GM23248 (cell line): ENCODE data around the gene LCT. TPM values are rescaled to one million over a fixed set of nuclear protein-coding genes. Genes with fewer than 3 reads are reported as not detected.

Experiments used
- DNase-seq: peaks from one replicate; pipeline ENCODE4 v3.0.0-alpha.2; 2015
- H2AFZ ChIP-seq: fragments of 200-600 bp; sonication (generic); 2 replicates; pipeline ENCODE4 v1.6.1; 2016; ENCODE audit warnings: antibody characterized with exemption
- H3F3A ChIP-seq: fragments of 200-600 bp; sonication (generic); 2 replicates; pipeline ENCODE4 v1.6.1; 2016; ENCODE audit warnings: mild to moderate bottlenecking, antibody characterized with exemption, mixed run types; ENCODE audit not compliant: insufficient read depth
- H3K27ac ChIP-seq: fragments of 200-600 bp; sonication (generic); 2 replicates; pipeline ENCODE4 v1.5.1; 2016; ENCODE audit warnings: mild to moderate bottlenecking
- H3K27me3 ChIP-seq: fragments of 200-600 bp; sonication (generic); replicated peaks from 2 replicates; pipeline ENCODE4 v1.6.1; 2016; ENCODE audit warnings: mild to moderate bottlenecking; ENCODE audit not compliant: insufficient read depth
- H3K36me3 ChIP-seq: fragments of 200-600 bp; sonication (generic); 2 replicates; pipeline ENCODE4 v1.6.1; 2016; ENCODE audit warnings: low read depth, mild to moderate bottlenecking
- H3K4me1 ChIP-seq: fragments of 200-600 bp; sonication (generic); 2 replicates; pipeline ENCODE4 v1.6.1; 2016; ENCODE audit warnings: mild to moderate bottlenecking; ENCODE audit not compliant: insufficient read depth
- H3K4me2 ChIP-seq: fragments of 200-600 bp; sonication (generic); one replicate; pipeline ENCODE4 v1.6.1; 2016; ENCODE audit warnings: mild to moderate bottlenecking; ENCODE audit not compliant: unreplicated experiment
- H3K4me3 ChIP-seq: fragments of 200-600 bp; sonication (generic); 2 replicates; pipeline ENCODE4 v1.5.1; 2016; ENCODE audit warnings: mild to moderate bottlenecking
- H3K79me2 ChIP-seq: fragments of 200-600 bp; sonication (generic); 2 replicates; pipeline ENCODE4 v1.6.1; 2016; ENCODE audit warnings: mild to moderate bottlenecking; ENCODE audit not compliant: insufficient read depth
- H3K9ac ChIP-seq: fragments of 200-600 bp; sonication (generic); 2 replicates; pipeline ENCODE4 v1.6.1; 2016; ENCODE audit warnings: mild to moderate bottlenecking
- H3K9me2 ChIP-seq: fragments of 200-600 bp; sonication (generic); 2 replicates; pipeline ENCODE4 v1.6.1; 2016; ENCODE audit warnings: mixed run types, mild to moderate bottlenecking, moderate library complexity; ENCODE audit not compliant: insufficient read depth
- H3K9me3 ChIP-seq: fragments of 200-600 bp; sonication (generic); one replicate; pipeline ENCODE4 v1.6.1; 2017; ENCODE audit warnings: low read depth
- H4K20me1 ChIP-seq: fragments of 200-600 bp; sonication (generic); 2 replicates; pipeline ENCODE4 v1.6.0; 2016; ENCODE audit not compliant: insufficient read depth
- EZH2 ChIP-seq: fragments of 200-600 bp; sonication (generic); IDR thresholded peaks from 2 replicates; pipeline ENCODE4 v1.6.1; 2018; ENCODE audit warnings: antibody characterized with exemption, mild to moderate bottlenecking; ENCODE audit not compliant: insufficient read depth, poor library complexity, severe bottlenecking
- EZH2phosphoT487 ChIP-seq: fragments of 200-600 bp; sonication (generic); IDR thresholded peaks from 2 replicates; pipeline ENCODE4 v1.6.1; 2018; ENCODE audit warnings: antibody characterized with exemption, moderate library complexity, mild to moderate bottlenecking, low read depth; ENCODE audit not compliant: insufficient read depth
- WGBS, 2 experiments: methylation state at CpG; one replicate each; pipeline ENCODE4 v1.1.6; 2015 to 2017; ENCODE audit warnings: low lambda C conversion rate in 2 of 2, low coverage in 1 of 2; ENCODE audit errors: missing lambda C conversion rate in 2 of 2; 5-methylcytosine and 5-hydroxymethylcytosine counted together
- in situ Hi-C: fragments of 300-500 bp; cut with MboI; formaldehyde crosslinking; loops from 2 replicates; pipeline ENCODE4 v1.15.0; 2020
- polyA plus RNA-seq: library from polyadenylated mRNA; unstranded; fragments of >200 nt; fragmentation: Nextera tagmentation; extraction: Ambion mirVana; gene quantifications from 2 replicates; pipeline ENCODE4 v1.2.1, GENCODE V29; 2016
- total RNA-seq: library from RNA; depleted of rRNA; stranded (reverse); fragments of >200 nt; shearing (Covaris generic); gene quantifications from 2 replicates; pipeline ENCODE4 v1.2.3, GENCODE V29; 2014

The LCT gene
- total and polyA plus RNA-seq, 2 experiments from 2014 or later, result under 0.01 TPM; not detected in 1

- Histone ChIP-seq H3K27ac (no peak overlapping the region), H3K36me3 (no peaks in the 10 kb centered on the region), H3K79me2 (no peaks in the 10 kb centered on the region), H3K4me1 (peaks cover 9% of the 10 kb centered on the region; the same call in 1 of the 2 replicates), H3K4me3 (no peak overlapping the region), H3K27me3 (no peaks in the 10 kb centered on the region), H3K4me2 (no peak overlapping the region), H3K9me2 (no peaks in the 10 kb centered on the region), H3K9me3 (no peaks in the 10 kb centered on the region), H3F3A (no peaks in the 10 kb centered on the region), H2AFZ (no peak overlapping the region), H4K20me1 (no peaks in the 10 kb centered on the region), H3K9ac (no peak overlapping the region)
- peak; percentile 68 for DNase-seq
- in situ Hi-C loops, result no loop called here
- 59 to 71% methylated on average over 8 of the region's 8 CpGs for WGBS, 2 experiments
- TF ChIP-seq EZH2 (no peak), EZH2phosphoT487 (no peak)
Observed at GRCh38 chr2:135818937-135819610, 17.9 kb downstream of the LCT start.

GRCh38 chr2:135817951-135818350 lies 19.0 kb downstream of the LCT start:
- H3K27me3 ChIP-seq, result no peaks in the 10 kb centered on the region

DNA sequence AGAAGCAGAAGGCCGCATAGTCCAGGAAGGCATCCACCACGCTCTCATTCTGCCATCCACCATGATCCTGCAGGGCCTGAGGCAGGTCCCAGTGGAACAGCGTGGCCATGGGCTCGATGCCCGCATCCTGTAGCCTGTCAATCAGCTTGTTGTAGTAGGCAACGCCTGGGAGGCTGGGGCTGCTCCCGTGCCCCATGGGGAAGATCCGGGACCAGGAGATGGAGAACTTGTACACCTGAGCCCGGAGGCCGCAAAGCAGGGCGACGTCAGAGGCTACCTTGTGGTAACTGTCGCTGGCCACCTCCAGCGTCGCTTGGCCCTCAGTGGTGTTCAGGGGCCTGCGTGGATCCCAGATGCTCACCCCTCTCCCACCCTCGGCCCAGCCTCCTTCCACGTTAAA lies 19.5 kb downstream of the LCT start:
- no peak for DNase-seq
- Histone ChIP-seq H3K9me2 (no peaks in the 10 kb centered on the region), H3K79me2 (no peaks in the 10 kb centered on the region), H2AFZ (no peak overlapping the region), H3F3A (no peaks in the 10 kb centered on the region), H4K20me1 (no peaks in the 10 kb centered on the region), H3K27me3 (no peaks in the 10 kb centered on the region), H3K4me1 (peaks cover 9% of the 10 kb centered on the region; the same call in 1 of the 2 replicates), H3K4me2 (no peak overlapping the region), H3K27ac (no peak overlapping the region), H3K9ac (no peak overlapping the region), H3K9me3 (no peaks in the 10 kb centered on the region), H3K36me3 (no peaks in the 10 kb centered on the region), H3K4me3 (no peak overlapping the region)
- no peak for TF ChIP-seq EZH2
- no peak for TF ChIP-seq EZH2phosphoT487
- WGBS, 2 experiments, result 85 to 86% methylated on average over 17 of the region's 18 CpGs
- in situ Hi-C loops, result no loop called here

More at GRCh38 chr2:135817951-135818350, 19.0 kb downstream of the LCT start:
- H3K27ac ChIP-seq, result no peak overlapping the region
- H3K4me2 ChIP-seq, result no peak overlapping the region
- no peaks in the 10 kb centered on the region for H3K9me3 ChIP-seq
- H3K79me2 ChIP-seq, result no peaks in the 10 kb centered on the region
- DNase-seq, result peak; percentile 15
- WGBS, 2 experiments, result 52 to 53% methylated on average over 4 of the region's 4 CpGs
- no peak overlapping the region for H3K9ac ChIP-seq
- in situ Hi-C loops, result no loop called here
- H3F3A ChIP-seq, result no peaks in the 10 kb centered on the region
- 0 out of 2 replicates have a peak overlapping the region, but pooled peaks have one; percentile 33 for H2AFZ ChIP-seq
- no peaks in the 10 kb centered on the region for H3K36me3 ChIP-seq
- no peak overlapping the region for H3K4me3 ChIP-seq
- no peaks in the 10 kb centered on the region for H3K9me2 ChIP-seq
- H4K20me1 ChIP-seq, result no peaks in the 10 kb centered on the region
- H3K4me1 ChIP-seq, result peaks cover 9% of the 10 kb centered on the region; the same call in 1 of the 2 replicates
- TF ChIP-seq EZH2phosphoT487, result no peak
- TF ChIP-seq EZH2, result no peak

GRCh38 chr2:135815269-135815668 lies 21.7 kb downstream of the LCT start:
- Histone ChIP-seq H3K36me3 (no peaks in the 10 kb centered on the region), H3K4me3 (no peak overlapping the region), H3K9me3 (no peaks in the 10 kb centered on the region), H3K9me2 (no peaks in the 10 kb centered on the region), H3K4me1 (peaks cover 8% of the 10 kb centered on the region; the same call in 1 of the 2 replicates), H3F3A (no peaks in the 10 kb centered on the region), H3K4me2 (no peak overlapping the region), H3K9ac (no peak overlapping the region), H4K20me1 (no peaks in the 10 kb centered on the region), H2AFZ (no peak overlapping the region), H3K27ac (no peak overlapping the region), H3K27me3 (no peaks in the 10 kb centered on the region), H3K79me2 (no peaks in the 10 kb centered on the region)
- no peak for TF ChIP-seq EZH2
- no peak for TF ChIP-seq EZH2phosphoT487
- 43 to 52% methylated on average over 3 of the region's 3 CpGs for WGBS, 2 experiments
- no peak for DNase-seq
- in situ Hi-C loops, result no loop called here
